GM21381 (cell line): ENCODE data around the gene KPNA2.
A peak's percentile ranks its signal among the peaks of the same experiment; 100 is the strongest.
"Not testable (repeated sequence)": the region's sequence is repeated elsewhere in the genome, so short reads cannot be mapped to it uniquely, and the experiment has no call there.

Source experiments
- ATAC-seq: cut with Tn5 transposase; IDR thresholded peaks from one replicate; pipeline ENCODE4 v1.9.1; 2021; ENCODE audit warnings: mild to moderate bottlenecking, moderate library complexity; ENCODE audit not compliant: unreplicated experiment

KPNA2 gene

DNA sequence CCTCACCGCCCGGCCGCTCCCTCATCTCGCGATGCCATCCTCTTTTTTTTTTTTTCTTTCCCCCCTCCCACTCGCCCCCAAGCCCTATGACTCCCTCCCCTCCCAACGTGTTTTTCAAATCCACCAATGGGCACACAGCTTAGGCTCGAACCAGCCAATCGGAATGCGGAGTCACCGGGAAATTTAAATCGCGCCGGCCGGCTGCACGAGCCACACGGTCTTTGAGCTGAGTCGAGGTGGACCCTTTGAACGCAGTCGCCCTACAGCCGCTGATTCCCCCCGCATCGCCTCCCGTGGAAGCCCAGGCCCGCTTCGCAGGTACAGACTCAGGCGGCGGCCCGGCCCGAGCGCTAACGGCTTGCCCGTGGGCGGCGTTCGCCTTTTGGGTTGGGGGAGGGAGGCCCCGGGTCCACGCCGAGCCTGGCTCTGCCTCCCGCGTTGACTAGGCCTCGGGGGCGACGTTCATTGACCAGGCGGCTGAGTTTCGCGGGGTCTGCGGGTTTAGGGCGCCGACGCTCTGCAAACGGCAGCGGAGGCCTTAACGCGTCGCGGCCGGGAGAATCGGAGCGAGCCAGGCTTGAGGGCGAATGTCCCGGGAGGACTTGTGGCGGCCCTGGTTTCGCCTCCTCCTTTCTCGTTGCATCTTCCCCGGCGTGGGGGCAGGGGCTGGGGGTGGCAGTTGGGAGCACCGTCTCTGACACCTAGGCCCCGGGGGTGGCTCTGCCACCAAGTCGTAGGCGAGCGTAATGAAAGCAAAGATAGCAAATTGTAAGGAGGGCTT is at the start of gene KPNA2:
KPNA2 (plus strand) TSS at position 213 of the 781 bp plus-strand sequence. CDS start 1,398 bp downstream, outside the sequence.
- ATAC-seq = peak; percentile 86

- no peak for ATAC-seq
These were observed 44.6 kb upstream of the KPNA2 start for GRCh38 chr17:67990909-67991308.

DNA sequence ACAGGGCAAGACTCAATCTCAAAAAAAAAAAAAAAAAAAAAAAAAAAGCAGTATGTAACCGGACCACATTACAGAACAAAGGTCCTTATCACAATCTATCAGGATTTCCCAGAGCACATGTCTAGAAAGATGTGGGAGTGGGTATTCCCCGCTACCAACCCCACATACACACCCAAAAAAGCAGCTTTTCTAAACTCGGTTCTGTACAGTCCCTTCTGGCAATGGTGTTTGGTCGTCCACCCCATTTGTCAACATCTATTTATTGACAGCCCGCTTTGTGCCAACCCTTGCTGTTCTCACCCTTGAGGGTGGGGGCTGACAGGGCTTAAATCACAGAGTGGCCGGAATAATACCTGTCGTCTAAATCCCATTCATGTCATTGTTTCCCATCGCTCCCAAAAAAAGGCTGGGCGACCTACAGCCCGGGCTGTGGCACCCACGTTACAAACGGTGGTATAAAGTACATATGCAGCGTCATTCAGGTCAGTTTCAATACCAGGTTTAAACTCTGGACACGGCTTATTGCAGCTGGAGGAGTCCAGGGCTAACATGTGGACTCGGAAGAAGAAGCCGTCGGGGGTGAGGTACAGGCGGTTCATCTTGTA is 42.9 kb upstream of the KPNA2 start:
- ATAC-seq = no peak

- ATAC-seq = peak; percentile 83
These were observed 42.2 kb upstream of the KPNA2 start for GRCh38 chr17:67993153-67993997.

- no peak for ATAC-seq
These were observed 41.6 kb upstream of the KPNA2 start for GRCh38 chr17:67993998-67994361.

GRCh38 chr17:67994817-67995569 is 40.5 kb upstream of the KPNA2 start:
- ATAC-seq = no peak

DNA sequence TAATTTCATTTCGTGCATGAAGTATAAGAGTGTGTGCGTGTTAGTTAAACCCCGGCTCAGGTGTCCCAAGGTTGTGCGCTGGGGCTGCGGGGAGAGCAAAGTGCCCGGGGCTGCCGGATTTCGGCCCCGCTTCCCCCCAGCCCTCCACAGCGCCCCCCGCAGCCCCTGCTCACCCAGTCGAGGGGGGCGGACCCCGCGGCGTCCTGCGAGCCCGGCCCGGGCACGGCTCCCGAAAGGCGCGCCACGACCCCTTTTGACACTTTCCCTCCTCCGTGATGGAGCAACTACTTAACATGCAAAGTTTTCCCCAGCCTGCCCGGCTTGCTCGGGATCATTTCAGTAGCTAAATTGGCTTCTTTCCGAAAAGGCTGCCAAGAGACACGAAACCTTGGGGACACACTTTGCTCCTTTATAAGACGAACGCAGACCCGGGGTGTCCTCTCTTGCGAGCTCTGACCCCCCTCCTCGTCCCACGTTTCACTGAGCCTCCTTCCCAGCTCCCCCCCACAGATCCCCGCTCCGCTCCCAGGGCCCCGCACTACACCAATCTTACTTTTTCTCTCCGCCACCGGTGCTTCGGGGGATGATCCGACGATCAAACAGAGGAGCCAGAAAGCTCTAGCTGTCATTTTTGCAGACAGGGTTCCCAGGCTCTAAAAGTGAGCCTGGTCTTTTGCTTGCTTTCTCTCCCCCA is 39.8 kb upstream of the KPNA2 start:
- ATAC-seq = no peak

- ATAC-seq = not testable (repeated sequence)
These were observed 39.0 kb upstream of the KPNA2 start, which contains the start of gene C17orf58 for GRCh38 chr17:67996301-67997171. C17orf58 (minus strand) TSS chr17:67996469; CDS start chr17:67996198, 271 bp downstream.

- ATAC-seq = no peak
These were observed 37.1 kb upstream of the KPNA2 start for GRCh38 chr17:67998466-67998865.

GRCh38 chr17:67999291-67999911 is 36.1 kb upstream of the KPNA2 start:
- ATAC-seq = no peak

GRCh38 chr17:68004201-68004600 is 31.3 kb upstream of the KPNA2 start:
- no peak for ATAC-seq

- ATAC-seq = no peak
These were observed 28.7 kb upstream of the KPNA2 start for GRCh38 chr17:68006797-68007196.

DNA sequence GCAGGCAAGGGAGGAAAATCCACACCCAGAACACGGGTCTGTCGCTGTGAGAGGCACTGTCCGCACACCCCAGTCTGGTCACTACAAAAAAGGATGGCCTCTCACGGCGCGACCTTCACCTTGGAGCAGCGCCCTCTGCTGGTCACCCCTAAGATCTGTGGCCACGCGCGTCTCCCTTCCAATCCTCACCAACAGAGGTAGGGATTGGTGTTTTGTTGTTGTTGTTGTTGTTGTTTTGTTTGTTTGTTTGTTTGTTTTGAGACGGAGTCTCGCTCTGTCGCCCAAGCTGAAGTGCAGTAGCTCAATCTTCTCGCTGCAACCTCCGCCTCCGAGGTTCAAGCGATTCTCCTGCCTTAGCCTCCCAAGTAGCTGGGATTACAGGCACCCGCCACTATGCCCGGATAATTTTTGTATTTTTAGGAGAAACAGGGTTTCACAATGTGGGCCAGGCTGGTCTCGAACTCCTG is 24.3 kb upstream of the KPNA2 start:
- ATAC-seq = peak; percentile 75

GRCh38 chr17:68013385-68013784 is 22.1 kb upstream of the KPNA2 start:
- no peak for ATAC-seq

DNA sequence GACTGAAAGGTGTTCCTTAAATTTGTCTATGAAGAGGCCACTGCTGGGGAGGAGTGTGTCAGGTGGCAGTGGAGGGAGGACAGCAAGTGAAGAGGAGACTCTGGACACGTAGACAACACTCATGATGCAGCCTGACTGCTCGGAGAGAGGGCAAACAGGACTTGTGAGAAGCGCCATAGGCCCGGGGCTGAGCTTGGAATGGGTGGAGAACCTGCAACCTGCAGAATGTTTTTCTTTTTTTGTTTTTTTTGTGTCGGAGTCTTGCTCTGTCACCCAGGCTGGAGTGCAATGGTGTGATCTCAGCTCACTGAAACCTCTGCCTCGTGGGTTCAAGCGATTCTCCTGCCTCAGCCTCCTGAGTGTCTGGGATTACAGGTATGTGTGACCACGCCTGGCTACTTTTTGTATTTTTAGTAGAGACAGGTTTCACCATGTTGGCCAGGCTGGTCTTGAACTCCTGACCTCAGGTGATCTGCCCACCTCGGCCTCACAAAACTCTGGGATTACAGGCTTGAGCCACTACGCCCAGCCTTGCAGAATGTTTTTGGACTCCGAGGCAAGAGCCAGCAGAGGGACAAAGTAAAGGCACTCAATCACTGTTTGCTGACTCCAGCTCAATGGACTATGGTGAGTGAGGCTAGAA is 20.3 kb upstream of the KPNA2 start:
- no peak for ATAC-seq

DNA sequence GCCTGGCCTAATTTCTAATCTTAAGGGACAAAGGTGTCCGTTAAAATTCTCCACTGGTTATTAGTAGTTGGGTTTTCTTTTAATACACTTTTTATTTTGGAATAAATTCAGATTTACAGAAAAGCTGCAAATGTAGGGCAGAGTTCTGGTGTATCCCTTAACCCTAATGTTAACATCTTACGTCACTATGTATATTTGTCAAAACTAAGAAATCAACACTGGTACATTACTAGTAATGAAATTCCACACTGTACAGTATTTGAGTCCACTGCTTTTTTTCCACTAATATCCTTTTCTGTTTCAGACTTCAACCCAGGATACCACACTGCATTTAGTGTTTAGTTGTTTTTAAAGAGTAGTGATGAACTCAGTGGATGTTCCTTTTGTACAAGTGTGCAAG is 18.7 kb upstream of the KPNA2 start:
- ATAC-seq = no peak

DNA sequence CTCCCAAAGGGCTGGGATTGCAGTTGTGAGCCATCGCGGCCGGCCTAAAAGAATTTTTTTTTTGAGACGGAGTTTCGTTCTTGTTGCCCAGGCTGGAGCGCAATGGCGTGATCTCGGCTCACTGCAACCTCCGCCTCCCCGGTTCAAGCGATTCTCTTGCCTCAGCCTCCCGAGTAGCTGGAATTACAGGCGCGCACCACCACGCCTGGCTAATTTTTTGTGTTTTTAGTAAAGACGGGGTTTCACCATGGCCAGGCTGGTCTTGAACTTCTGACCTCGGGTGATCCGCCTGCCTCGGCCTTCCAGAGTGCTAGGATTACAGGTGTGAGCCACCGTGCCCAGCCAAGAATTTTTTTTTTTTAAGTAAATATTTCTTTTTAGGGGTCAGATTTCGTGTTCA is 17.0 kb upstream of the KPNA2 start:
- not testable (repeated sequence) for ATAC-seq

- ATAC-seq = no peak
These were observed 16.2 kb upstream of the KPNA2 start for GRCh38 chr17:68019336-68019674.
